T-helper 2 cell (primary cell): Measurements from ENCODE around the gene CYSLTR1.
"Not testable (repeated sequence)": the region's sequence is repeated elsewhere in the genome, so short reads cannot be mapped to it uniquely, and the experiment has no call there.

ENCODE experiments used
- DNase-seq, 5 experiments: peaks; one replicate each; pipeline versions ENCODE4 v3.0.0 to v3.0.0-alpha.2; 2012 to 2022
- total RNA-seq, 2 donors: gene quantifications; one replicate each; lab custom pipeline; 2026; lab: John Stamatoyannopoulos, UW

The CYSLTR1 gene
- total RNA-seq: 25.6 to 28.0 reads per million in 2 donors

DNA sequence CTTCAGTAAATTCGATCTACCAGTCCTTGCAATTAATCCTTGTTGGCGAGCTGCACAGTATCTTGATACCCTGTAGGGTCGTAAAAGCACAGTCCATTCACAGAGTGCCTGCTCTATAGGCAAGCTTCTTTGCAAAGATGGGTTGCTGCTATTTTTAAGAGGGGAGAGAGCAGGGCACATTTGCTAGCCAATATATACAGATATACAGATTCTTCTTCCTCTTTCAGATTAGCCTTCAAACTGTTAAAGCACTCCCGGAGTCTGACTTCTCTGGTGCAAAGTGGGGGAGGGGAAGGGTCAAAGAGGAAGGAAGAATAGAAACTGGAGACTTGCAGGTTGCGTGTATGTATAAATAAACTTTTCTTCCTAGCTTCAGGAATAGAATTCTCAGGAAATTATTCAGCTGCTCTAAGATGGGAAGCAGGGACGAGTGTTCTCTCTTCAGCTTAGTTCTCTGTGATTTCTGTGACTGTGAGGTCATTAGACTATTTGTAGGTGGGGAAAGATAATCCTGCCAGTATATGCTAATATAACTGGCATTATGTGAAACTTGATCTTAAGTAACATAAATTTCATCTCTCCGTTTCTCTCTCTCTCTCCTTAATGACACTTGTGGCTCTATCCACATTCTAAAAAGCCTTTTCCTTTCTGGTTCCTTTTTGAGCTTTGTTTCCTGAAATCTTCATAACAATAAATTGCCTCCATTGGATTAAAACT lies at the start of gene CYSLTR1:
TSS of gene CYSLTR1 (minus strand) at position 242 of the 717 bp plus-strand sequence. CDS start 53,865 bp downstream, outside the sequence.
- peak in 1 of 5 experiments; percentile 54 for DNase-seq

DNA sequence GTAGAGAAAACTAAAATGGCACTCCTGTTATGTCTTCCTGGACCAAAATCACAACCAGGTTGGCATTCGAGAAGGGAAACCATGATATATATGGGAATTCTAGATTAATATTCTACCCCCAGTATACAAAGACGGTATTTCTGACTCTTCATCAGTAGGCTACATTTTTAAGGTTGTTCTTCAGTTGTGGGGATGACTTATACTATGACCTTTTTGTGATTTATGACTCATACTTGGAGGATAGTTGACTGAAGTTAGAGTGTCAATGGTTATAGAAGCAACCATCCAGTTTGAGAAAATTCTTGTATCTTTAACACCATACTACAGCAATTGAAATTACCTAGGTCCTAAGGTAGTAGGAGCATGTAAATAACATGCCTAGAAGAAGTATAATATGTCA lies 49.8 kb upstream of the CYSLTR1 start:
- peak in 1 of 5 experiments; percentile 26 for DNase-seq

- peak in 1 of 5 experiments; percentile 90 for DNase-seq
Measured at GRCh38 chrX:78375894-78376293, 48.5 kb upstream of the CYSLTR1 start.

DNA sequence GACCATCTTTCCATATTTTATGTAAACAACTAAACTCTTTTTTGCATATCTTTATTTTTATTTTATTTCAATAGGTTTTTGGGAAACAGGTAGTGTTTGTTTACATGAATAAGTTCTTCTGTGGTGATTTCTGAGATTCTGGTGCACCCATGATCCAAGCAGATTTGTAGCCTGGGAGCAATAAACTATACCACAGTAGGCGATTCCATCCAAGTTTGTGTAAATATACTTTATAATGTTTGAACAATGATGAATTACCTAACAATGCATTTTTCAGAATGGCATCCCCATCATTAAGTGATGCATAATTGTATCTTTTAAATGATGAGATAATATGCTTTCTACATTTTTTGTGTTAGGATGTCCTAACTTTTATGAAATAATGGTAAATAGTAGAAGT lies 39.2 kb upstream of the CYSLTR1 start:
- DNase-seq: no peak

GRCh38 chrX:78357342-78358055 lies 30.1 kb upstream of the CYSLTR1 start:
- DNase-seq: no peak

- peak in 2 of 5 experiments; percentile 19 to 63 for DNase-seq
Measured at GRCh38 chrX:78333521-78333920, 6.1 kb upstream of the CYSLTR1 start.

GRCh38 chrX:78331708-78332107 lies 4.3 kb upstream of the CYSLTR1 start:
- peak in 1 of 5 experiments; percentile 42 for DNase-seq

DNA sequence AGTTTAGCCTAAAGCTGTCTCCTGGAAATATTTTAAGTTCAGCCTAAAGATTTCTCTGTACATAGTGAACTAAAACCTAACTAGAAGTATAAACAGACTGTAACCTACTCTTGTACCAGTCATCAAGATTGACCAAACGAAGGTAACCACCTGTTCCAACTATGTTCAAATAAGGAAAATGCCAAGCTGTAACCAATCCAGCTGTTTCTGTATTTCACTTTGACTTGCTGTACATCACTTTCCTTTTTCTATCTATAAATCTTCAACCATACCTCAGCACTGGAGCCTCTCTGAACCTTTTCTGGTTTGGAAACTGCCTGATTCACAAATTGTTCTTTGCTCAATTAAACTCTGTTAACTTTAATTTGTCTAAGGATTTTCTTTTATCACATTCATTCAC lies 3.1 kb upstream of the CYSLTR1 start:
- peak in 1 of 5 experiments; percentile 58 for DNase-seq

DNA sequence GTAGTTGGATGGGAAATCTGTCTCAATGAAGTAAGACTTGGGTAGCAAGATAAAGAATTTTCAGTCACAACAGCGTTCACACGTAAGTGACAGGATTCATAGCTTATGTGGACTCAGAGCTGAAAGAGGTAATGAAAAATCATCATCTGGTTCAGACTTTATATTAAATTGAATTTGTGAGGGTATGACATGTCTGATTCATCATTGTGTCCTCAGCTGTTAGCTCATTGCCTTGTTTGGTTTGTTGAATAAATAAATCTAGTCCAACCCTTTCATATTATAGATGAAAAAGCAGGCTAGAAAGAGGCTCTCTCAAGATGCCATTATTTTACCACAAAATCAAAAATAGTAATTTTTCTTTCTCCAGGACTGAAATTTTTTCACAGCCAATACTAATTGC lies 2.7 kb upstream of the CYSLTR1 start:
- DNase-seq: no peak

GRCh38 chrX:78329486-78329885 lies 2.1 kb upstream of the CYSLTR1 start:
- DNase-seq: peak in 3 of 5 experiments; percentile 1 to 66 (median 9)

DNA sequence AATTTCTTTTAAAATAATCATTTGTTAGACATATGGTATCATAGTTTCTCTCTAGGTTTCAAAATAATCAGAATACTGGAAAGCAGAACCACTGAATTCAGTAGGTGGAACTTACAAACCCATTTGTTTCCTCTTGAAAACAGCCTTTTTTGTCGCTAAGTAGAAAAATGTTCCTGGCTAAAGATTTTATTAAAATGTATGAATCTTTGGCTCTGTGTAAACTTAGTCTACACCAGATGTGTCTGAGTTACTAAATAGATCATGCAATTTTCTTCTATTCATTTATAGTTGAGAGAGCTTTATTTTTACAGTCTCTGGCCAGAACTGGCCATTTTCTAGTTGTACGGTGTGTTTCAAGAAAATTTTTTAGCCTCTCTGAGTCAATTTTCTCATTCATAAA lies 1.0 kb downstream of the CYSLTR1 start:
- DNase-seq: no peak

GRCh38 chrX:78322863-78323262 lies 4.5 kb downstream of the CYSLTR1 start:
- no peak for DNase-seq

GRCh38 chrX:78321809-78322208 lies 5.6 kb downstream of the CYSLTR1 start:
- peak in 3 of 5 experiments; percentile 27 to 89 (median 33) for DNase-seq

- DNase-seq: no peak
Measured at GRCh38 chrX:78316265-78316664, 11.1 kb downstream of the CYSLTR1 start.

GRCh38 chrX:78315745-78316144 lies 11.7 kb downstream of the CYSLTR1 start:
- DNase-seq: no peak

- no peak for DNase-seq
Measured at GRCh38 chrX:78314561-78314960, 12.8 kb downstream of the CYSLTR1 start.

DNA sequence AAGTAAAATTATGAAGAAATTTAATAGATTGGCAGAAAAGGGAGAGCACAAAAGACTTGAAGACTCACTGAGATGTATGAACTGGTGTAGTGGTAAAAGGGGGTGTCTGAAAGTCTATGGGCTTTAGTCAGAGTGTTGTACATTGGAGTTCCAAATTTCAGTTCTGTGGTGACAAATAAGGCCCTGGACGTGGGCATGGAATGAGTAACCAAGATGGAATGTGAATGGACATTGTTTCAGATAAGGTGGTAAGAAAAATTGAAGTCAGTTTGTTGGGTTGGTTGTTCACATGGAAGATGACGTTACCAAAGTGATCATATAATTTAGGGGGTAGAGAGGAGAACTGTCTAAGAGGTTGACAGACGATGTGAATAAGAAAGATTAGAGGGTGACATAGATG lies 13.9 kb downstream of the CYSLTR1 start:
- DNase-seq: no peak

DNA sequence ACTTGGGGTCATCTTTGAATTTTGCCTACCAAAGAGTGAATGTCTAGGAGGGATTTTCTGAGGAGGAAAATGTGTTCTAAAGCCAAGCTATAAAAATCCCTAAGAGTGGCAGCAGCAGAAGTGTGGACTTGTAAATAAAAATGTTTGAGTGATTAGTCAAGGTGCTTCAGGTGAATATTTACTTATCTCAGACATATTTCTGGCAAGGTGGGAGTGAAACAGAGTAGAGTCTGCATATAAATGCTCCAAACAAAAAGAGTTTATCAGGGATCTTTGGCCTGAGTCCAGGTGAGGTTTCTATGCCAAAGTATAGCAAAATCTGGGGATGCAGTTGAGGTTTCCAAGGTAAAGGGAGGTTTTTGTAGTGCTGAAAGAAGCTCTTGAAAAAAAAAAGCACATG lies 19.7 kb downstream of the CYSLTR1 start:
- DNase-seq: no peak

GRCh38 chrX:78303086-78303485 lies 24.3 kb downstream of the CYSLTR1 start:
- no peak for DNase-seq

- DNase-seq: not testable (repeated sequence)
Measured at GRCh38 chrX:78300933-78301332, 26.5 kb downstream of the CYSLTR1 start.

- DNase-seq: no peak
Measured at GRCh38 chrX:78283511-78283910, 43.9 kb downstream of the CYSLTR1 start.

GRCh38 chrX:78237127-78237526 lies 90.3 kb downstream of the CYSLTR1 start:
- DNase-seq: peak in 1 of 5 experiments; percentile 25

DNA sequence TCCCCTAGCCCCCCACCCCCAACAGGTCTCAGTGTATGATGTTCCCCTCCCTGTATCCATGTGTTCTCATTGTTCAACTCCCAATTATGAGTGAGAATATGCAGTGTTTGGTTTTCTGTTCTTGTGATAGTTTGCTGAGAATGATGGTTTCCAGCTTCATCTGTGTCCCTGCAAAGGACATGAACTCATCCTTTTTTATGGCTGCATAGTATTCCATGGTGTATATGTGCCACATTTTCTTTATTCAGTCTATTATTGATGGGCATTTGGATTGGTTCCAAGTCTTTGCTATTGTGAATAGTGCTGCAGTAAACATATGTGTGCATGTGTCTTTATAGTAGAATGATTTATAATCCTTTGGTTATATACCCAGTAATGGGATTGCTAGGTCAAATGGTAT lies 101.4 kb downstream of the CYSLTR1 start:
- DNase-seq: not testable (repeated sequence)
